Neural cell (in vitro differentiated cells): ENCODE results near the gene OR51D1.

Source experiments
- CTCF ChIP-seq: fragments of 450-650 bp; IDR thresholded peaks from 2 replicates; pipeline ENCODE4 v1.5.1; 2014; ENCODE audit warnings: antibody characterized with exemption, mild to moderate bottlenecking, moderate library complexity; ENCODE audit not compliant: poor library complexity, severe bottlenecking
- EZH2 ChIP-seq: fragments of 200-600, 300-800 bp; shearing (Covaris generic), sonication (generic); IDR thresholded peaks from 2 replicates; pipeline ENCODE4 v1.6.1; 2014; ENCODE audit warnings: antibody characterized with exemption, low read length, borderline replicate concordance, mild to moderate bottlenecking; ENCODE audit not compliant: insufficient read depth, poor library complexity, severe bottlenecking
- POLR2AphosphoS5 ChIP-seq: IDR thresholded peaks from 2 replicates; pipeline ENCODE4 v1.6.1; 2012

- no peak for TF ChIP-seq CTCF
- TF ChIP-seq EZH2, result no peak
- TF ChIP-seq POLR2AphosphoS5, result no peak
Measured at GRCh38 chr11:4645974-4646373, 8.7 kb downstream of the OR51D1 start.
